NAMALWA (cell line): ENCODE measurements around the gene SENP2.
"Not testable (repeated sequence)": the region's sequence is repeated elsewhere in the genome, so short reads cannot be mapped to it uniquely, and the experiment has no call there.

ENCODE experiments used
- DNase-seq: peaks from one replicate; pipeline ENCODE4 v3.0.0-alpha.2; 2015; ENCODE audit warnings: low spot score

The SENP2 gene

DNA sequence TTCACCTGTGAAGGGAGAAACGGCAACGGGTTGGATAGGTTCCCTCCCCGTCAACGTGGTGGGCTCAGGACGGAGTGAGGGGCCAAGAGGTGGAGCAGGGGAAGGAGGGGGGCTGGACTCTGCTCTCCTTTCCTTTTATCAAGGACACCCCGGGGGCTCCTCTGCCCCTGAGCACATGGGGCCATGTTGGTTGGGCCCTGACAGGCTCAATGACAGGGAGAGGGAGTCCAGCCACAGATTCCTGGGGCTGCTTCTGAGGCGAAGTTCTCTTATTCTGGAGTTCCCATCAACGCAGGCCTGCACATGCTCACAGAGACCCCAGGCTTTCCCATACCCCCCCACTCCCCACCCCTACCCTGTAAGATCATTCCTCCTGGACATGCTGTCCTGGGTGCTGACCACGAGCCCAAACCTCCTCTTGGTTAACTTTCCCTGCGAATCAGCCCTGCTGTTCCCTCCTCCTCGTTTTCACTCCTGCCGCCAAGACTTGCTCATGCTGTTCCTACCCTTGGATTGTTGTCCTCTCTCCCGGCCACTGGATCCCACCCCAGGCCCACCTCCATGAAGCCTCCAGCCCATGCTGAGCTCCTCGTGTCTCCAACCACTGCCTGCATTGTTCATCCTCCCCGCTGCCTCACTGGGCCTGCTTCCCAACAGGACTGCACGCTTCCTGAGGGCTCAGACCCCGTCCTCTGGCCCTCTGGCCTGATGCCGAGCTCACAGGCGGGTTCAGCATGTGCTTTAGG lies 61.2 kb downstream of the SENP2 start:
- no peak for DNase-seq

DNA sequence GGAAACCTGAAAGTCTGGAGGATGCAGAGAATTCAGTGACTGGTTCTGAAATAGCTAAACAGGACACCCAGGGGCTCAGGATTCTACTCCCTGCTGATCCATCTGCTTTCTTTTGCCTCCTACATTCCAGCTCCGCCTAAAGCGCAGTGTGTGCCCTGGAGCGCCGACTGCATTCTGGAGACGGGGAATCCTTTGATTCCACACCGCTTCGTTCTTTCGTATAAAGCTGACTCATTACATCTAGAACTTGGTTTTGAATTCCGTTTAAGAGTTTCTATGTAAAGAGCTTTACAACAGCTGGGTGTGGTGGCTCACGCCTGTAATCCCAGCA lies 61.8 kb downstream of the SENP2 start:
- no peak for DNase-seq

DNA sequence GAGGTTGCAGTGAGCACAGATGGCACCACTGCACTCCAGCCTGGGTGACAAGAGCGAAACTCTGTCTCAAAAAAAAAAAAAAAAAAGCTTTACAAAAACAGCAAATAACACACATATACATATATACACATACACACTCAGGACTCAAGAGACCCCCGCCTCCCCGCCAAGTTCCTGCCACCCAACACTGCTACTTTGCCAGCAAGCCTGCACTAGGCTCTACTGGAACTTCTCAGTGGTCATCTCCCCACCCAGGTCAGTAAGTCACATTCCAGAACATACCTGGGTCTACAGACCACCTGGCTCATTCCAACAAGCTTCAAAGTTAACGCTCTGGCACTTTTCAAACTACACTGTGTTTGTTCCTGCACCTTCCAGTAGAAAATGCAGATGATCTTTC lies 62.3 kb downstream of the SENP2 start:
- DNase-seq: no peak

DNA sequence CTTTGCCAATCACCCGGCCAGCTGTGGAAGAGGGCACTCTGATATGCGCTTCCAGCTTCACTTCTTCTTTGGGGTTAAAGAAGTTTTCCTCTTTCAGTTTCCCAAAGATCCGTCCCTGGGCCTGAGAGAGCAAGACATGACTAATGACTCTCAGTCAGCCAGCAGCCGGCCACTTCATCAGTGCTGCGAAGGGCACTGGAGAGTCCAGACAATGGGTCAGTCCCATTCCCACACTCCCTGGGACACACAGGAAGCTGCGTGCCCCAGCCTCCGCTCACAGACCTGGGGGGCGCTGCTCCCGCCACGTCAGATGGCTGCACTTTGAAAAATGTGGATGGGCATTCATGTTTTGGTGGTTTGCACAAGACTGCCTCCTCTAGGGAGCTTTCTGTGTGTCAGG lies 63.3 kb downstream of the SENP2 start:
- DNase-seq: no peak

DNA sequence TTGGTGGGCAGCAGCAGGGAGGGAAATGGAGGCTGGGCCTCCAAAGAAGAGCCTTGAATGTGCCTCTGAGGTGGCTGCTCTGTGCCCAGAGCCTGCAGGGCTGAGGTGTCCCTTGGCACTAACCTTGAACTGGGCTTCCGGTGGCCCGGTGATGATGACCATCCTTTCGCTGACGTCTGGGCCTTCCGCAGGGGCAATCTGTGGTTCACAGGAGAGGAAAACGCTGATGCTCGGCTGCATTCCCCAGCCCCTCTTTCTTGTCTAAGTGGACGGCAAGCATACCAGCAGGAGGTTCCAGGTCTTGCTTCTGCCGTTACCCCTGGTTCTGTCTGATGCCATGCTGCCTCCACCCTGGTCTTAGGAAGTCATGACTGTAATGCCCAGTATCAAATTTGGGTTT lies 65.9 kb downstream of the SENP2 start:
- no peak for DNase-seq

DNA sequence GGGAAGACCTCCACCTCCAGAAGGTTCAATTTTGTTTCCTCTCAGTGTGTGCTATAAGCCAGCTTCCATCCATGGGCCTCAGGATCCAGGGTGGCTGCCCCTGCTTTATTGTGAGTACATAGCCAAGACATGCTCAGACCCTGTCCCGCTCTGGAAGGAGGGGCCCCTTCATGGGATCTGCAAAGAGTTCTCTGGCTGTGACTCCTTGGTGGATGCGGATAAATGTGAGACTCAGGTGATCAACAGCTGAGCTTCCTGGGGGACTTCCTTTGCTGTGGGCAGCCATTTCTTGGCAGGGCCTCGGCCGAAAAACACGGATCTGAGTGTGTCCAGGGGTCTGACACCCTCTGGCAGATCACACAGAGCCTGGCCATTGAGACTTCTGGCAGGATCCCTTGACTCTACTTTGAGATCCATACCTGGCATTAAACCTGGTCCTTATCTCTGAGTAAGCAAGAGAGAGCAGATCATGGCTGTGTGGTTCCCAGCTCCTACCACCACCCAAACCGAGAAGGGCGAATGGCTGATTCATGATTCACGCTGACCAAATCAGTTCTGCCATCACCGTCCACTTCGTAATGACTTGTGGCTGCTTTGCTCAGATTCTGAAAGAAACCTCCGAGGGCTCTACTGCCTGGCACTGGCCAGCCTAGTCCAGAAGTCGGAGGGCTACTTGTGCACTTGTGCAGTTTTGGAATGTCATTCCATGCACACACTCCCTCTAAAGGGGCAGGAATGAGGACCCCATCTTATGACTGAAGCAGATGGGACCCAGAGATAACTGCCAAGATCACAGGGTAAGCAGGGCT lies 68.1 kb downstream of the SENP2 start:
- DNase-seq: no peak

DNA sequence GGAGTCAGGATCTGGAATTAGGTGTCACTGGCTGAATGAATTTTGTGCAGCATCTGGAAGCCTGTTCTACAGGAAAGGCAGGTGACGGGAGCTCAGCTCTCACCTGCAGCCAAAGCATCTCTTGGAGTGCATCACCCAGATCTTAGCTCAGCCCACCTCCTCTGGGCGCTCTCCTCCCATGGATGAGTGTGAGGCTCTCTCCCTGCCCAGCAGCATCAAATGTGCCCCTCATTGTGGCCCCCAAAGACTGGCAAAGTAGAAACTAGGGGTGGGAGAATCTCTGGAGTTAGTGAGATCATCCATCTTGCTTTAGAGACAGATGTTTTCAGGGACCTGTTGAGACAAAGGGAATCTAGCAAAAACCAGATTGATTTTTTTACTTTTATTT lies 68.7 kb downstream of the SENP2 start:
- DNase-seq: no peak

DNA sequence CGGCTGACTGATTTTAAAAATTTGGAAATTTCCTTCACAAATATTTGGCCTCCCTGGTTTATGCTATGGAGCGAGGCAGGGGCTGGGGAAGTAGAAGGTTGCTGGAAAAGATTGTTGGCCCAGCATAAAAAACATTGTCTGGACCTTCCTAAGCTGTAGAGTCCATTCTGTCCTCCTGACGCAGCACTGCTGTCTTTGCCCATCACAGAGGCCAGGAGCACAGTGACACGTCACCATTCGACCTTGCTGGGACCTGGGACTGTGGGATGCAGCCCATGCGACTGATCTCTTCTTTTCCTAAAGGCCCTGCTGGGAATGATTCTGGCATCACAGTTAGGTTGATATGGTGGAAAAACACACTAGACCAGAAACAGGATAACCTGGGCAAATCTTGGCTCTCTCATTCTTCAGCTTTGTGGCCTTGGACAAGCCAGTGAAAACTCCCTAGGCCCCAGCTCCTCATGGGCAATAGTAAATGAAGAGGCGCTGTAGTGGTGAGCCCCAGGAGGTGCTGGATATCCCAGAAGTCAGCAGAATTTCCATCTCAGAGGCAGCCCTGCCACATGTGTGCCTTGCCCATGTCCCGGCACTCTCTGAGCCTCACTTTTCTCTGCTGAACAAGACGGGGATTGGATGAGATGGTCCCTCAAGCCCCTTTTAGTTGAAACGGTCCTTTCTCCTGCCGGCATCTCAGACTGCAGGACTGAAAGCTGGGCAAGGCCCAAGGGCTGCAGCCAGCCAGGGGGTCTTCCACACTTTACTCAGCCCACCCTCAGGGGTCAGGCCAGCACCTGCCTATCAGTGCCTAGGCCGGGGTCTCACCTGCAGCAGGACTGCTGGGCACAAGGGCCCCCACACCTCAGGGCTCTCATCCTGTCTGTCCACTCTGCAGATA lies 69.6 kb downstream of the SENP2 start:
- DNase-seq: no peak

DNA sequence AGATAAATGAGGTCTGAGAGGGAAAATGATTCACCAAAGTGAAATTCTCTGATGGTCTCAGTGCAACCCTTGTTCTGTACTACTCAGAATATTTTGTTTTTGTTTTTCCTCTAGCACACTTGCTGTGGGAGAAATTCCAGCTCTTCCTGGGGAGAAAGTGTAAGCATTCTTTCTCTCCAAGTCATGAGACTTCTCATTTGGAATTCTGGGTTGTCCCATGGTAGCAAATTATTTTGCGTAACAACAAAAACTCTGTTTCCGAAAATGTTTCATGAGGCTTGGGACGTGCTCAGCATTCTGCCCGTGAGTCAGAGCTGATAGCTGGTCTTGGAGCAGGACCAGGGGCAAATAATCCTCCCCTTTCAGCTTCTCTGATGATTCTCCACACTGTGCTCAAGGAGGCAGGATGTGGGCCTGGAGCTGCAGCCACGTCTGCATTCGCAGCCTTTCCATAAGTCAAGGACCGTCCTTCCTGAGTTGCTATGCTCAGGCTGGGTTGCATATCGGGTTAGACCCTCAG lies 70.3 kb downstream of the SENP2 start:
- DNase-seq: no peak

DNA sequence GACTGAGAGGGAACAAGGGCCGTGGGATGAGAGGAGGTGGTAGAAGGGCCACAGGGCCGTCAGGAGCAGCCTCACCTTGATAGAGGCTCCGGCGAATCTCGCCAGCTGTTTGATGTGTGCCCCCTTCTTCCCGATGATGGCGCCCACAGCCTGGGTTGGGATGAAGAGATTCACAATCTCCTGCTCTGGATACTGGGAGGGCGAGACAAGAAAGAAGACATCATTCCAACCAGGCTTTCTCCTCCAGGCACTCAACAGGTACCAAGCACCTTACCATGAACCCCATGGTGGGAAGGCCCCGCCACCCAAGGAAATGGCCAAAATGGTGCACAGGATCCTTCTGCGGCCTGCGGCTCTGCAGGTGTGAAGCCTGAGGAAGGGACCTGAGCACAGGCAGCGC lies 71.1 kb downstream of the SENP2 start:
- no peak for DNase-seq

DNA sequence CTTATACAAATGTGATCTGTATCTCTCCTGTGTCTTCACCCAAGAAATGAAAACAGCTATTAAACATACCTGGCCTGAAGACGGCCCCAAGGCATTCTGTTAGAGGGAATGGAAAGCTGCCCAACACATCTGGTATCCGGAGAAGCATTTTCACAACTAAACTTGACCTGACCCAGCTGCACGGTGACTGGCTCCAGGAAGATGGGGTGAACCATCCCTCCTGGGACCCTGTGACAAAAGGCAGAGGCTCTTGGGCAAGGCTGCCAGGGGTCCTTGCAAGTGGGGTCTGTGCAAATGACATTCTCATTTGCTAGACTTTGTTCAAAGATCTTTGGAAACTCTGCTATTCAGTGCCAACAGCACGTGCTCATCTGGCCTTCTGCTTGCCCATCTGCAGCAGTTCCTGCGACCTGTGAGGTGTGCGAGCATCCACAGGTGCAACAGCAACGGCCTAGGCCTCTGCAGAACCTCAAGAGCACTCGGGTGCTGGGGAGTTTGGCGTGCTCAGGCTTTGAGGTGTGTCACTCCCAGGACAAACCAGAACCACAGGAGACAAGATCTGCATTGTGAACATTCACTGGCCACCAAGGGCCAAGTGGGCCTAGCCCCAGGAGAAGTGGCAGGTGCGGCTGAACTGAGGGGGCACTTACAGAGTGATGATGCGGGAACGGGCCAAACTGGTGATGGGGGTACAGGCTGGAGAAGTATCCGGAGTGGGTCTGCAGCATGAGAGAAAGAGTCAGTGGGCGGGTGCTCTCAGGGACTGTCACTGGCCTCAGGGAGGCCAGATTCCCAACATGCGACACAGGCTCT lies 71.8 kb downstream of the SENP2 start:
- no peak for DNase-seq

DNA sequence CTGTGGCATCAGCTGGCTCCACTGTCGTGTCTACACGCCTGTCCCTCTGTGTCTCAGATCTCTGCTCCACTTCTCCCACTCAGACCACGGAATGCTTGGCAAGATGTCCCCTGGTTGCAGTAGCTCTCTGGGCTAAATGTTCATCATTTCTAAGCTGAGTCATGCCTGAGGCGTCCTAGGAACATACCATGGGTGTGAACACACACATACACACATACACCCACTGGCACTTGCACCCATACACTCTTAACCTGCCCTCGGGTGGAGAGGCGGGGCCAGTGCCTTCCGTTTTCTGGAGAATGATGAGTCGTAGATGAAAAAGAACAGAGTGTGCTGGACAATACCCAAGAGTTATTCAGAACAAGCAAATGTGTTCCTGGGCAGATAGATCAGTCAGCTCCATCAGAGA lies 72.4 kb downstream of the SENP2 start:
- no peak for DNase-seq

DNA sequence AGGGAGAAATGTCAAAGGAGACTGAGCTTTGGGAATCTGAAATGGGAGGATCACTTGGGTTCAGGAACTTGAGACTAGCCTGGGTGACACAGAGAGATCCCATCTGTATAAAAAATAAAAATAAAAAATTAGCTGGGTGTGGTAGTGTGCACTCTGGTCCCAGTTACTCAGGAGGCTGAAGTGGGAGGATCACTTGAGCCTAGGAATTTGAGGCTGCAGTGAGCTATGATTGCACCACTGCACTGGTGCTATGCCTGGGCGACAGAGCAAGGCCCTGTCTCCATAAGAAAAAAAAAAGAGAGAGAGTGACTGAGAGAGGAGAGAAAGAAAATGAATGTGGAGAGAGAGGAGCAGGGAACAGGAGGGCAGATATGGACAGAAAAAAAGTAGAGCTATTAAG lies 72.8 kb downstream of the SENP2 start:
- DNase-seq: no peak

DNA sequence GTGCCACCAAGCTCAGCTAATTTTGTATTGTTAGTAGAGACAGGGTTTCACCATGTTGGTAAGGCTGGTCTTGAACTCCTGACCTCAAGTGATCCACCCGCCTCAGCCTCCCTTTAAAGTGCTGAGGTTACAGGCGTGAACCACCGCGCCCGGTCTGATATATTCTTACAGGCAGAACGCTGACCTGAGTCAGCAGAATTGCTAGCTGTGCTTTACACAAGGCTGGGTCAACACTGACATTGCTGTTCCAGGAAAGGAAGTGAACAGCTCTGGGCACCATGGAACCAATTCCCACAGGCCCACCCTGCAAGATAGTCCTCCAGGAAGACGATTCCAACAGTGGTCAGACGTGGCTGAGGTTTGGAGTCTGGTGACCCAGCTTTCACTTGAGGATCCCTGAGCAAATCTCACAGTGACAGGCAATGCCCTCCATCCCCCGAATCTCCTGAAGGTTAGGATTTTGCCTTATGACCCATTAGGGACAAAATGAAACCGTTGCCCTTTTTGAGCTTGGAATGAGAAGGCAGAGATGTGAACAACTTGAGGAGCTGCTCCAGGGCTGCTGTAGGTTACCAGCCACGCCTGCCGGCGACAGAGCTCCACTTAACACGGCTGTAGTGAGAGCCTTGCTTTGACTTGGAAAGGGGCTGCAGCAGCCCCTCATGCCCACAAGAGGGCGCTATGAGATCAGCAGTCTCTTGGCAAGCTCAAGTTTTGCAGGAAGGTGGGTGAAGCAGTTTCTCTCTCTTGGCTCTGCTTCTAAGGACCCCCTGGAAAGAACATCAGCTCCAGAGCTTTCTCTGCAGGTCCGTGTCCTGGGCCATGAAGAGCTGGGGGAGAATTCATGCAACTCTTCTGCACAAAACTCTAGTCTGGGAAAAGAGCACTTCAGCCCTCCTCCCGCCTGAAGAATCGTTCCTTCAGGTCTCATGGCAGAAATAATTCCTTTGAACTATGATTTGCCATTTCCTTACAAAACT lies 74.1 kb downstream of the SENP2 start:
- DNase-seq: peak; percentile 90

DNA sequence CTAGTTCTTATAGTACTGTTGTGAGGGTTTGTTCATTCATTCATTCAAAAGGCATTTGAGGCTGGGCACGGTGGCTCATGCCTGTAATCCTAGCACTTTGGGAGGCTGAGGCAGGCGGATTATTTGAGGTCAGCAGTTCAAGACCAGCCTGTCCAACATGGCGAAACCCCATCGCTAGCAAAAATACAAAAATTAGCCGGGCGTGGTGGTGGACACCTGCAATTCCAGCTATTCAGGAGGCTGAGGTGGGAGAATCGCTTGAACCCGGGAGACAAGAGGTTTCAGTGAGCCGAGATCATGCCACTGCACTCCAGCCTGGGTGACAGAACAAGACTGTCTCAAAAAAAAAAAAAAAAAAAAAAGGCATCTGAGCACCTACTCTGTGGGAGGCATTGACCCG lies 75.2 kb downstream of the SENP2 start:
- not testable (repeated sequence) for DNase-seq

DNA sequence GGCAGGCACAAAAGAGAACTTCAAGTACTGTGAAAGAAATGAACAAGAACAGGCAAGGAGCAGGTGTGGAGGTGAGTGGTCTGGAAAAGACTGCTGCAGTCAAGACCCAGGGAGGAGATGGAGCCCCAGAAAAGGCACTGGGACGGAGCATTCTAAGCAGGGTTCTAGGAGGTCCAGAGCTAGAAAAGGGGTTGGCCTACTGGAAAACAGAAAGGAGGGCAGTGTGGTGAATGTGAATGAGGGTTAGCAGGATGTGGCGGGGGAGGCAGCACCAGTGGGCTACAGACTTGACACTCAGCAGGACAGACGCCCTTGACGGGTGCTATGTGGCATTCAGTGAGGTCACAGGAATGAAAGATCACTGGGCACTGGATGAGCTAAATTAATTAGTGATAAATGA lies 75.7 kb downstream of the SENP2 start:
- DNase-seq: no peak

DNA sequence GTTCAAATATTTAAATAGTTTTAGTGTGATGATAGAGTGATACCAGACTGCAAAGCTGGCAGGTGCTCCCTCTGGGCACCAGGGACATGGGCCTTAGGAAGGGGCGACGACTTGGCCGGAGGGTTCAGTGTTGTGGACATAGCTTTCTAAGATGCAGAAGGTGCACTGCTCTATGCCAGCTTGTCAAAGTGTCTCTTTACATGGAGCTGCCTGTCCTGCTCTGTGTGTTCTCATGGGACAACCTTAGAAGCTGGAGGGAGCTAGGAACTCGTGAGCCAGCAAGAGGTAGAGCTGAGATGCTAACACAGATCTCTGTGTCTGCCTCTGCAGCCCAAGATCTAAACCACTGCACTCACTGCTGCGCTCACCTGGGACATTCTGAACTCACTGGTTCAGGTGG lies 77.8 kb downstream of the SENP2 start:
- no peak for DNase-seq

DNA sequence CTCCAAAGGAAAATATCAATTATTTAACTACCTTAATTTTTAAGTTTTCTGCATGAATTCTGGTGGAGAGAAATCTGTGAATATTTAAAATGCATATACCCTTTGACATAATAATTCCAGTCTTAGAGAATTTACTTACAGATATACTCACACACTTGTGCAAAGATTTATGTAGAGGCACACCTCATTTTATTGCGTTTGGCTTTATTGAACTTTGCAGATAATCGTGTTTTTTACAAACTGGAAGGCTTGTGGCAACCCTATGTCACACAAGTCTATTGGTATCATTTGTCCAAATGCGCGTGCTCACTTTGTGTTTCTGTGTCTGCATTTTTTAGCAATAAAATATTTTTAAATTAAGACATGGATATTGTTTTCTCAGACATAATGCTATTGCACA lies 81.5 kb downstream of the SENP2 start:
- no peak for DNase-seq

DNA sequence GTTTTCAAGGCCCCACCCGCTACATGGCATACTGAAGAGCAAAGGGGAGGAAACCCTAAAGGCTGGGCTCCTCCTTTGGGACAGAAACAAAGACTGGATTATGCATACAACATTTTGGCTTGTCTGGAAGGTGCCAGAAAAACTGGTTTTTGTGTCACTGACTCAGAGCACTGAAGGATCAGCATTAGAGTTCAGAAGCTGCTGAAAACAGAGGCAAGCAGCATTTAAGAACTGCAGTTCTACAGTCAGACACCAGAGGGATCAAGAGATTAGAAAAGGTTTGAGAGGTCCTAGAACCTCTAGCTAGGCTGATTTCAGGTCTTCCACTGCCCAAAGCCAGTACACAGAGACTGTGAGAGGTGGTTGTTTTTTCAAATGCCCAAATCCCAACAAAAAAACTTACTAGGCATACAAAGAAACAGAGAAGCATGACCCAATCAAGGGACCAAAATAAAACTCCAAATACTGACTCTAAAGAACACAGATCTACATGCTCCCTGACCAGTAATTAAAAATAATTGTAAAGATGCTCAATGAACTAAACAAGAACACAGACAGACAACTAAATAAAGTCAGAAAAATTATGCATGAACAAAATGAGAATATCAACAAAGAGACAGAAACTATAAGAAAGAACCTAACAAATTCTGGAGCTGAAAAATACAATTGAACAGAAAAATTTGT lies 91.2 kb downstream of the SENP2 start:
- DNase-seq: peak; percentile 80

DNA sequence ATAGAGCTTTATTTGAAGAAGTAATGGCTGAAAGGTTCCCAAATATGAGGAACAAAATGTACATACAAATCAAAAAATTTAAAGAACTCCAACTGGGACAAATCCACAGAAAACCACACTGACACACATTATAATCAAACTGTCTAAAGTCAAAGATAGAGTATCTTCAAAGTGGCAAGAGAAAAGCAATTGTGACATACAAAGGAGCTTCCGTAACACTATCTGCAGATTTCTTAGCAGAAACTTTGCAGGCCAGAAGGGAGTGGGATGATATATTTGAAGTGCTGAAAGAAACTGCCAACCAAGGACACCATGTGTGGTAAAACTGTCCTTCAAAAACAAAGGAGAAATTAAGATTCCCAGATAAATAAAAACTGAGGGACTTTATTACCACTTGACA lies 91.9 kb downstream of the SENP2 start:
- DNase-seq: no peak
